Fibroblast of lung (primary cell): ENCODE measurements around the gene EEF2K. TPM values are rescaled to one million over a fixed set of nuclear protein-coding genes. Genes with fewer than 3 reads are reported as not detected.

Source experiments
- DNase-seq, 2 donors: peaks; one replicate each; pipeline versions ENCODE4 v3.0.0 to v3.0.0-alpha.2; 2010; ENCODE audit warnings: low read depth in 2 of 2
- H2AFZ ChIP-seq: 2 replicates; pipeline ENCODE4 v1.5.1; 2012; ENCODE audit warnings: low read length, control low read depth, inconsistent platforms
- H3K27ac ChIP-seq: 2 replicates; pipeline ENCODE4 v1.5.1; 2011; ENCODE audit warnings: low read length, control low read depth; ENCODE audit not compliant: insufficient read depth
- H3K27me3 ChIP-seq: 2 replicates; pipeline ENCODE4 v1.5.1; 2011; ENCODE audit warnings: mild to moderate bottlenecking, low read length; ENCODE audit not compliant: control insufficient read depth, insufficient read depth
- H3K36me3 ChIP-seq: 2 replicates; pipeline ENCODE4 v1.5.1; 2011; ENCODE audit warnings: low read length; ENCODE audit not compliant: control insufficient read depth, insufficient read depth
- H3K4me1 ChIP-seq: 2 replicates; pipeline ENCODE4 v1.5.1; 2011; ENCODE audit warnings: low read length; ENCODE audit not compliant: control insufficient read depth, insufficient read depth; ENCODE audit errors: extremely low read depth
- H3K4me2 ChIP-seq: 2 replicates; pipeline ENCODE4 v1.5.1; 2011; ENCODE audit warnings: low read length, control low read depth; ENCODE audit not compliant: insufficient read depth; ENCODE audit errors: extremely low read depth
- H3K4me3 ChIP-seq, 4 experiments: fragments of 200-600 bp in 1 of 4; sonication (generic) in 1 of 4; replicated peaks in 1 of 4; 2 replicates each; pipeline ENCODE4 v1.5.1; 2011 to 2016; ENCODE audit warnings: low read length in 4 of 4, low read depth in 3 of 4, mild to moderate bottlenecking in 3 of 4, control low read depth in 2 of 4, inconsistent platforms in 1 of 4, mixed read lengths in 1 of 4; ENCODE audit not compliant: insufficient read depth in 1 of 4; ENCODE audit errors: control extremely low read depth in 1 of 4
- H3K79me2 ChIP-seq: 2 replicates; pipeline ENCODE4 v1.5.1; 2012; ENCODE audit warnings: mild to moderate bottlenecking, low read length, inconsistent platforms; ENCODE audit not compliant: control insufficient read depth, insufficient read depth
- H3K9ac ChIP-seq: 2 replicates; pipeline ENCODE4 v1.5.1; 2011; ENCODE audit warnings: mild to moderate bottlenecking, low read length, control low read depth; ENCODE audit not compliant: insufficient read depth
- H3K9me3 ChIP-seq: 2 replicates; pipeline ENCODE4 v1.5.1; 2012; ENCODE audit warnings: low read depth, low read length; ENCODE audit not compliant: control insufficient read depth, insufficient read depth
- H4K20me1 ChIP-seq: 2 replicates; pipeline ENCODE4 v1.5.1; 2011; ENCODE audit warnings: low read length; ENCODE audit not compliant: control insufficient read depth, insufficient read depth; ENCODE audit errors: extremely low read depth
- CTCF ChIP-seq, 2 donors: IDR thresholded peaks in 1 of 2; conservative IDR thresholded peaks in 1 of 2; 1 replicate in 1 of 2; 2 replicates in 1 of 2; pipeline ENCODE4 v1.5.1; 2011 to 2012; ENCODE audit warnings: low read length in 2 of 2, control low read depth in 1 of 2, inconsistent platforms in 1 of 2, low read depth in 1 of 2, mild to moderate bottlenecking in 1 of 2
- EZH2 ChIP-seq: IDR thresholded peaks from 2 replicates; pipeline ENCODE4 v1.5.1; 2012; ENCODE audit warnings: low read length, control low read depth, mild to moderate bottlenecking; ENCODE audit errors: missing control alignments
- polyA plus RNA-seq, 2 donors: library from polyadenylated mRNA; depleted of rRNA in 1 of 2; stranded (reverse) in 1 of 2; unstranded in 1 of 2; fragments of >200 nt; gene quantifications; 2 replicates each; pipeline ENCODE4 v1.2.1, GENCODE V29; 2011 to 2012; ENCODE audit warnings: missing spikeins in 1 of 2
- total RNA-seq: library from RNA; depleted of rRNA; stranded (reverse); fragments of >200 nt; gene quantifications from 2 replicates; pipeline ENCODE4 v1.2.1, GENCODE V29; 2014

EEF2K gene
- total and polyA plus RNA-seq, 2 donors (not counting 1 experiment from before 2014, with no cell fraction given), result 8.9 to 22.6 TPM

GRCh38 chr16:22213801-22214200, 7.7 kb downstream of the EEF2K start:
- Histone ChIP-seq H3K4me2 (no peak overlapping the region), H3K36me3 (peaks cover 2% of the 10 kb centered on the region), H2AFZ (no peak overlapping the region), H4K20me1 (peaks cover 2% of the 10 kb centered on the region), H3K79me2 (peaks cover 24% of the 10 kb centered on the region), H3K4me3 (no peak overlapping the region), H3K27me3 (no peaks in the 10 kb centered on the region), H3K27ac (no peak overlapping the region), H3K9me3 (no peaks in the 10 kb centered on the region), H3K9ac (no peak overlapping the region), H3K4me1 (peaks cover 3% of the 10 kb centered on the region)
- no peak for DNase-seq
- no peak for TF ChIP-seq EZH2
- no peak for TF ChIP-seq CTCF (conservative IDR thresholded peaks at IDR 0.05 in 1 of 2, IDR thresholded peaks at IDR 0.05 in 1 of 2; ENCODE audit: low read depth in 1 of 2, low read length in 2 of 2)

DNA sequence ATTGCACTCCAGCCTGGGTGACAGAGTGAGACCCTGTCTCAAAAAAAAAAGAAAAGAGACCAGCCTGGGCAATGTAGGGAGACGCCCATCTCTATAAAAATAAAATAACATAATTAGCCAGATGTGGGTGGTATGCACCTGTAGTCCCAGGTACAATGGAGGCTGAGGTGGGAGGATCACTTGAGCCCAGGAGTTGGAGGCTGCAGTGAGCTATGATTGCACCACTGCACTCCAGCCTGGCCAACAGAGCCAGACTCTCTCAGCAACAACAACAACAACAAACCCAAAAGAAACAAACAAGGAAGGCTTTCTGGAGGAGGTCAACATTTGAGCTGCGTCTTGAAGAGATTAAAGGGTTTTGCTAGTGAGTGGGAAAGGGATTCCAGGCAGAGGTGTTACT, 8.3 kb downstream of the EEF2K start:
- H4K20me1 ChIP-seq, result peaks cover 2% of the 10 kb centered on the region
- TF ChIP-seq EZH2 (no peak), CTCF (conservative IDR thresholded peaks at IDR 0.05 in 1 of 2, IDR thresholded peaks at IDR 0.05 in 1 of 2; ENCODE audit: low read depth in 1 of 2, low read length in 2 of 2) (no peak)
- H2AFZ ChIP-seq, result no peak overlapping the region
- peaks cover 20% of the 10 kb centered on the region for H3K79me2 ChIP-seq
- no peak overlapping the region for H3K9ac ChIP-seq
- H3K4me1 ChIP-seq, result peaks cover 3% of the 10 kb centered on the region
- no peak overlapping the region for H3K4me3 ChIP-seq
- peaks cover 2% of the 10 kb centered on the region for H3K36me3 ChIP-seq
- H3K4me2 ChIP-seq, result no peak overlapping the region
- no peaks in the 10 kb centered on the region for H3K27me3 ChIP-seq
- H3K9me3 ChIP-seq, result no peaks in the 10 kb centered on the region
- no peak for DNase-seq
- no peak overlapping the region for H3K27ac ChIP-seq

- peaks cover 15% of the 10 kb centered on the region for H3K79me2 ChIP-seq
Measured at GRCh38 chr16:22214889-22215288, 8.8 kb downstream of the EEF2K start.

More at GRCh38 chr16:22214889-22215288, 8.8 kb downstream of the EEF2K start:
- TF ChIP-seq CTCF (conservative IDR thresholded peaks at IDR 0.05 in 1 of 2, IDR thresholded peaks at IDR 0.05 in 1 of 2; ENCODE audit: low read depth in 1 of 2, low read length in 2 of 2), result no peak
- no peak for TF ChIP-seq EZH2
- H3K9me3 ChIP-seq, result no peaks in the 10 kb centered on the region
- no peak overlapping the region for H3K4me3 ChIP-seq
- no peak overlapping the region for H3K27ac ChIP-seq
- H3K27me3 ChIP-seq, result no peaks in the 10 kb centered on the region
- no peak overlapping the region for H2AFZ ChIP-seq
- H3K36me3 ChIP-seq, result peaks cover 2% of the 10 kb centered on the region
- peaks cover 6% of the 10 kb centered on the region for H3K4me1 ChIP-seq
- no peak overlapping the region for H3K4me2 ChIP-seq
- H4K20me1 ChIP-seq, result peaks cover 2% of the 10 kb centered on the region
- H3K9ac ChIP-seq, result no peak overlapping the region
- no peak for DNase-seq
